ENCODE results near the gene TBC1D24. TPM values are rescaled to one million over a fixed set of nuclear protein-coding genes. Genes with fewer than 3 reads are reported as not detected.

The TBC1D24 gene
- total and polyA plus RNA-seq, 4 donors, result 9.0 to 35.7 (median 23.3) TPM

GRCh38 chr16:2471016-2471652, 3.8 kb upstream of the TBC1D24 start, which contains the start of gene NTN3:
TSS of gene NTN3 (plus strand) at chr16:2471297. CDS start at chr16:2471702, 405 bp downstream.
- H3K4me3 ChIP-seq, result no peak within 1 kb of the TSS
- H3K9ac ChIP-seq (ENCODE audit: insufficient read depth in 1 of 2, low read length in 2 of 2), result no peak within 1 kb of the TSS
- no peak for ATAC-seq (ENCODE audit: insufficient read depth, low FRiP score)
- H3K9me3 ChIP-seq (ENCODE audit: control insufficient read depth in 4 of 4, insufficient read depth in 3 of 4, low read length in 3 of 4), result no peaks in the 10 kb centered on the region
- 0 to 1% methylated on average over 39 to 59 of the region's 59 CpGs for WGBS, 2 donors
- TF ChIP-seq, protein P1, sequence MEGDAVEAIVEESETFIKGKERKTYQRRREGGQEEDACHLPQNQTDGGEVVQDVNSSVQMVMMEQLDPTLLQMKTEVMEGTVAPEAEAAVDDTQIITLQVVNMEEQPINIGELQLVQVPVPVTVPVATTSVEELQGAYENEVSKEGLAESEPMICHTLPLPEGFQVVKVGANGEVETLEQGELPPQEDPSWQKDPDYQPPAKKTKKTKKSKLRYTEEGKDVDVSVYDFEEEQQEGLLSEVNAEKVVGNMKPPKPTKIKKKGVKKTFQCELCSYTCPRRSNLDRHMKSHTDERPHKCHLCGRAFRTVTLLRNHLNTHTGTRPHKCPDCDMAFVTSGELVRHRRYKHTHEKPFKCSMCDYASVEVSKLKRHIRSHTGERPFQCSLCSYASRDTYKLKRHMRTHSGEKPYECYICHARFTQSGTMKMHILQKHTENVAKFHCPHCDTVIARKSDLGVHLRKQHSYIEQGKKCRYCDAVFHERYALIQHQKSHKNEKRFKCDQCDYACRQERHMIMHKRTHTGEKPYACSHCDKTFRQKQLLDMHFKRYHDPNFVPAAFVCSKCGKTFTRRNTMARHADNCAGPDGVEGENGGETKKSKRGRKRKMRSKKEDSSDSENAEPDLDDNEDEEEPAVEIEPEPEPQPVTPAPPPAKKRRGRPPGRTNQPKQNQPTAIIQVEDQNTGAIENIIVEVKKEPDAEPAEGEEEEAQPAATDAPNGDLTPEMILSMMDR (IDR thresholded peaks at IDR 0.05; ENCODE audit: control extremely low read depth, extremely low read depth), result no peak
- peaks cover 8 to 73% (median 26%) of the 10 kb centered on the region in 5 donors for H3K4me1 ChIP-seq (ENCODE audit: control insufficient read depth in 5 of 5, insufficient read depth in 5 of 5, low read length in 5 of 5)
- peaks cover 0 to 8% (median 0%) of the 10 kb centered on the region in 3 donors for H3K27me3 ChIP-seq (ENCODE audit: control insufficient read depth in 3 of 3, insufficient read depth in 3 of 3, low read length in 2 of 3)
- H3K27ac ChIP-seq (ENCODE audit: low read depth in 1 of 2, low read length in 1 of 2), result no peak within 1 kb of the TSS
- DNase-seq, result peak; percentile 96 to 97 (median 97)
- peaks cover 0 to 2% (median 0%) of the 10 kb centered on the region in 4 donors for H3K36me3 ChIP-seq (ENCODE audit: control insufficient read depth in 4 of 4, insufficient read depth in 4 of 4, low read length in 4 of 4)

- H3K9ac ChIP-seq (ENCODE audit: insufficient read depth in 1 of 2, low read length in 2 of 2), result no peak overlapping the region
- peaks cover 0 to 8% (median 0%) of the 10 kb centered on the region in 3 donors for H3K27me3 ChIP-seq (ENCODE audit: control insufficient read depth in 3 of 3, insufficient read depth in 3 of 3, low read length in 2 of 3)
- 37% methylated on average over 58 to 61 of the region's 61 CpGs for WGBS, 2 donors
- no peak for ATAC-seq (ENCODE audit: insufficient read depth, low FRiP score)
- no peaks in the 10 kb centered on the region for H3K9me3 ChIP-seq (ENCODE audit: control insufficient read depth in 4 of 4, insufficient read depth in 3 of 4, low read length in 3 of 4)
- no peak overlapping the region for H3K4me3 ChIP-seq
- DNase-seq, result no peak
- H3K4me1 ChIP-seq (ENCODE audit: control insufficient read depth in 5 of 5, insufficient read depth in 5 of 5, low read length in 5 of 5), result peaks cover 8 to 79% (median 26%) of the 10 kb centered on the region in 5 donors
- H3K27ac ChIP-seq (ENCODE audit: low read depth in 1 of 2, low read length in 1 of 2), result no peak overlapping the region
- H3K36me3 ChIP-seq (ENCODE audit: control insufficient read depth in 4 of 4, insufficient read depth in 4 of 4, low read length in 4 of 4), result peaks cover 0 to 2% (median 0%) of the 10 kb centered on the region in 4 donors
- TF ChIP-seq, protein P1 (IDR thresholded peaks at IDR 0.05; ENCODE audit: control extremely low read depth, extremely low read depth), result no peak
Observed at GRCh38 chr16:2471653-2472487, 3.1 kb upstream of the TBC1D24 start.

DNA sequence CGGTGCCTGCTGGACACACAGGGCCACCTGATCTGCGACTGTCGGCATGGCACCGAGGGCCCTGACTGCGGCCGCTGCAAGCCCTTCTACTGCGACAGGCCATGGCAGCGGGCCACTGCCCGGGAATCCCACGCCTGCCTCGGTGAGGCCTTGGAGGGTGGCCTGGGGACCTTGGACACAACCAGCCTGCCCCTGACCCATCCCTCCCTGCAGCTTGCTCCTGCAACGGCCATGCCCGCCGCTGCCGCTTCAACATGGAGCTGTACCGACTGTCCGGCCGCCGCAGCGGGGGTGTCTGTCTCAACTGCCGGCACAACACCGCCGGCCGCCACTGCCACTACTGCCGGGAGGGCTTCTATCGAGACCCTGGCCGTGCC, 2.5 kb upstream of the TBC1D24 start:
- 94 to 95% methylated on average over 25 to 27 of the region's 27 CpGs for WGBS, 2 donors
- peaks cover 0 to 2% (median 0%) of the 10 kb centered on the region in 4 donors for H3K36me3 ChIP-seq (ENCODE audit: control insufficient read depth in 4 of 4, insufficient read depth in 4 of 4, low read length in 4 of 4)
- DNase-seq, result no peak

More for the DNA sequence above, 2.5 kb upstream of the TBC1D24 start:
- H3K9ac ChIP-seq (ENCODE audit: insufficient read depth in 1 of 2, low read length in 2 of 2), result no peak overlapping the region
- no peaks in the 10 kb centered on the region for H3K9me3 ChIP-seq (ENCODE audit: control insufficient read depth in 4 of 4, insufficient read depth in 3 of 4, low read length in 3 of 4)
- H3K4me3 ChIP-seq, result no peak overlapping the region
- no peak for ATAC-seq (ENCODE audit: insufficient read depth, low FRiP score)
- TF ChIP-seq, protein P1 (IDR thresholded peaks at IDR 0.05; ENCODE audit: control extremely low read depth, extremely low read depth), result no peak
- H3K27ac ChIP-seq (ENCODE audit: low read depth in 1 of 2, low read length in 1 of 2), result no peak overlapping the region
- peaks cover 8 to 74% (median 24%) of the 10 kb centered on the region in 5 donors for H3K4me1 ChIP-seq (ENCODE audit: control insufficient read depth in 5 of 5, insufficient read depth in 5 of 5, low read length in 5 of 5)
- H3K27me3 ChIP-seq (ENCODE audit: control insufficient read depth in 3 of 3, insufficient read depth in 3 of 3, low read length in 2 of 3), result peaks cover 0 to 8% (median 0%) of the 10 kb centered on the region in 3 donors

All from lung (tissue), 12 donors.